KG1 (cell line): Measurements from ENCODE around the gene LDAH.
"Not testable (repeated sequence)": the region's sequence is repeated elsewhere in the genome, so short reads cannot be mapped to it uniquely, and the experiment has no call there.

Source experiments
- DNase-seq: peaks from one replicate; lab custom pipeline; 2025; lab: John Stamatoyannopoulos, UW

Gene LDAH

GRCh38 chr2:20822535-20823490, at the start of gene LDAH:
Gene LDAH, minus strand, starts transcription at chr2:20823101. Its CDS starts 21,638 bp downstream, at chr2:20801463.
- DNase-seq, result peak; percentile 83

DNA sequence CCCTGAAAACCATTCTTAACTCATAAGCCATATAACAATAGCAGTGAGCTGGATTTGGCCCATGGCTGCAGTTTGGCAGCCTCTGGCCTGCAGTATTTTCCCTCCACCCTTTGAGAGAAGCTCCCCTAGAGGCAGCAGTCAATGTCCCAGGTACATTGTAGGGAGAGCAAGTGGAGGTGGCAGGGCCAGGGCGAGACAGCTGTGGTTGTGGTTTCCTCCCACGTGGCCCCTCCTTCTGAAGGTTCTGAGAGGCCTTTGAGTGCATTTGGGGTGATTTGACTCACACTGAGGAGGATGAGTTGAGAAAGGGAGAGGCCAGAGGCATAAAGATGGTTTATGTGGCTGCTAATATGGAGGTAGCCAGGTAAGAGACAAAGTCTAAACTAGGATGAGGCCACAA, 45.5 kb upstream of the LDAH start:
- DNase-seq, result no peak

GRCh38 chr2:20862850-20863249, 39.9 kb upstream of the LDAH start:
- no peak for DNase-seq

GRCh38 chr2:20855456-20855855, 32.6 kb upstream of the LDAH start:
- DNase-seq, result no peak

DNA sequence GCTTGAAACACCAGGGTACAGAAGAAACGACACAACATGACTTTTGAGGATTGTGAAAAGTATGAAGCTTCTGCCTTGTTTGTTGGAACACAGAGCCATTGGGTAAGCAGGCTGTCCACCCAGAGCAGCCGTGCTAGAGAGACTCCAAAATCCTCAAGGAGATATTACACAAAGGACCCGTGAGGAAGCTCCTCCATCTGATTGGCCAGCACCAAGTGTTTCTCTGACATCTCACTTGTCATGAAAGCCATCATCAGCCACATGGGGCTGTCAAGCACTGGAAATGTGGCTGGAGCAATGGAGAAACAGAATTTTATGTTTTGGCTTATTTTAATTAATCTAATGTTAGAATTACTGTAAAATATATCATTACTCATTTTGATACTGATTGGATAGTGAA, 29.8 kb upstream of the LDAH start:
- no peak for DNase-seq

GRCh38 chr2:20852139-20852538, 29.2 kb upstream of the LDAH start:
- no peak for DNase-seq

DNA sequence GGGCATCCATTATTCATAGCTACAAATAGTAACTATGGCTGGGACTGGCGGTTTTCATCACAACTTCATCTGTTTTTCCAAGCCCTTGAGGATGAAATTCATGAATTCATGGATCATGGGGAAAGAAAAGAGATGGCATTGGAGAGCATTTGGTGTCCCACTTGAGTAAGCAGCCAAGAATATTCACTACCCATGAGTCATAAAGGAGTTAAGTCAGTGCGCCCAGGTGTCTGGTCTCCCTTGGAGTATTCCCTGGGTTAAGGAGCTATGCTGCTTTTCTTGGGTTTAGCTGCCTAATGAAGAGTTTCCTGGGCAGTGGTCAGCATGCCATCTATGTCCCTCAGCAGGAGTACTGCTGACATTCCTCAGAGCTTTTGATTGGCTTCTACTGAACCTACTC, 21.3 kb upstream of the LDAH start:
- DNase-seq, result no peak

GRCh38 chr2:20839052-20839451, 16.2 kb upstream of the LDAH start:
- DNase-seq, result no peak

DNA sequence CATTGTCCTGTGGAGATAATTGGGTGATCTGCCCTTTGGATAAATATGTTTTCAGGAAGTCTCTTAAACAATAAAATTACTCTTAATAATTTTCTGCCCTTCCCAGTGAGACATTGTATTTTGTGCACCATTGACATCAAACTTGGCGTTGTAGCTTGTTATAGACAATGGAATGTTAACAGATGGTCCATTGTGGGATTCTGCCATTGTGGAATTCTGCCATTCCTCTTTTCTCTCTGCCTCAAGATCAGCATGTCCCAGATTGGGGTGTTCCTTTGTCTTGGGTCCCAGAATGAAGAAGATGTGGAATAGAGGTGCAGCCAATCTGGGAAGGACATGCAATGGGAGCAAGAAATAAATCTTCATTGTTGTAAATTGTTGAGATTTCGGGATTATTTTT, 15.1 kb upstream of the LDAH start:
- no peak for DNase-seq

DNA sequence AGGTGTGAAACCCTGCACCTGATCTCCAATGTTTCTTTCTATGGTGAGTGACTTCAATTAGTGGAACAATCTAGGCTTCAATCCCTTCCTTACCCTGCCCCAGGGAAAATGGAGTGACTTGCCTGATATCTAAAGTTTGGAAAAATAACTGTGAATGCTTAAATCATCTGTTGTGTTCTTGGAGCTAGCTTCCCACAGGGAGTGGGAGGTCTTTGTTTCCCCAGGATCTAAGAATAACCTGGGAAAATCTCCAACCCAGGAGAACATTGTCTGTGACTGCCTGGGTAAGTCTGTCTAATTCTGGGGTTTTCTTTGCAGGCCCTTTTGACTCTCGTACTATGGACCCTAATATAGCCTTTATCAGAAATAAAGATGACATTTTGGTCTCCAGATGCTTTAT, 13.6 kb upstream of the LDAH start:
- no peak for DNase-seq

- no peak for DNase-seq
These were observed 11.4 kb upstream of the LDAH start for GRCh38 chr2:20834331-20834730.

DNA sequence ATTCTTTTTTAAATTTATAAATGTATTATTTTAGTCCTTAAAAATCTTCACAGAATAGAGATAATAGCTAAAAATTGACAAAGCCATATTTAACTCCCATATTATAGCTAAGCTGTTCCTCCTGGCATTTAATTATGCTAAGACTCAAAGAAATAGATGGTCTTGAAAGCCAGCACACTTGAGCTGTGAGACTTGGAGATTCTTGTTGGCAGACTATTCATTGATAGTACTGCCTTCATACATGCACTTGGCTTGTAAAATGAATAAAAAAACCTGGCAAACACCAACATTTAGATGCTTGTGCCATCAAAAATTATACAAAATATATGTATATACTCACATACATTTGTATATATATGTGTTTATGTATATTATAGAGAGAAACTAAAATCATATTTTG, 9.7 kb upstream of the LDAH start:
- DNase-seq, result no peak

DNA sequence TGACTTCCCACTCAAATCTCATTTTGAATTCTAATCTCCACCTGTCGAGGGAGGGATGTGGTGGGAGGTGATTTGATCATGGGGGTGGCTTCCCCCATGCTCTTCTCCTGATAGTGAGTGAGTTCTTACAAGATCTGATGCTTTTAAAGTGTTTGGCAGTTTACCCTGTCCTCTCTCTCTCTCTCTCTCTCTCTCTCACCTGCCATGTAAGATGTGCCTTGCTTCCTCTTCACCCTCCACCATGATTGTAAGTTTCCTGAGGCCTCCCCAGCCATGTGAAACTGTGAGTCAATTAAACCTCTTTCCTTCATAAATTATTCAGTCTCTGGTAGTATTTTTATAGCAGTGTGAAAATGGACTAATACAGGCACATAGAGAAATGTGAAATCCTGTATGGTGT, 7.0 kb upstream of the LDAH start:
- no peak for DNase-seq

DNA sequence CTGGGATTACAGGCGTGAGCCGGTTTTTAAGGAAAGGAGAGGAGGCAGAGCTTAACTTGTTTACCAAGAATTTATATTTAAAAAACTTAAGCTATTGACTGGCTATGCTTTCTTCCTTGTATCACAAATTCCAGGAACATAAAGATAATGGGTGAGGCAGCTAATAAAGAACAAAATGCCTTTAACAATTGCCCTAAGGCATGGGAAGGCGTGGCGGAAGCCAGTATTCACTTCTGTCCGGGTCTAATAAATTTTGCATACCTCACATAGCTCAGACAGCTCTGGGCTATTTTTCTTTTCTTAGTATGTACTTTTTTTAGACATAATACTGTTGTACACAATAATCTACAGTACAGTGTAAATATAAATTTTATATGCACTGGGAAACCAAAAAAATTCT, 1.0 kb upstream of the LDAH start:
- DNase-seq, result no peak

DNA sequence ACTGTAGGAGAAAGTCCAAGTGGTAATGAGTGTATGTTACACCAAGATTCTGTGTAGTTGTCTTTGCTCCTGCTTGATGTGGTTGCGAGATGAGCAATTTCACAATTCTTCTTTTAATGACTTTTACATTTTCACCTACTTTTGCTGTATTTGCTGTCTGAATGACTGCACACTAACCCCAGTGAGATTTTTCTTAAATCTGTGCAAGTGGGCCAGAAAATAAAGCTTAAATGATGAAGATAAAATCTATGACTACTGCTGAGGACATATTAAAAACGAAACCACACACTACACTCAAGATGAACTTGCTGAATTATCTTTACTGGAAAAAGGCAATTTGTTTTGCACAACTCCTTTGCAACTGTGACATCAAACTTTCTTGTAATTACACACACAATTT, 4.1 kb downstream of the LDAH start:
- DNase-seq, result no peak

GRCh38 chr2:20815216-20815615, 7.7 kb downstream of the LDAH start:
- DNase-seq, result no peak

DNA sequence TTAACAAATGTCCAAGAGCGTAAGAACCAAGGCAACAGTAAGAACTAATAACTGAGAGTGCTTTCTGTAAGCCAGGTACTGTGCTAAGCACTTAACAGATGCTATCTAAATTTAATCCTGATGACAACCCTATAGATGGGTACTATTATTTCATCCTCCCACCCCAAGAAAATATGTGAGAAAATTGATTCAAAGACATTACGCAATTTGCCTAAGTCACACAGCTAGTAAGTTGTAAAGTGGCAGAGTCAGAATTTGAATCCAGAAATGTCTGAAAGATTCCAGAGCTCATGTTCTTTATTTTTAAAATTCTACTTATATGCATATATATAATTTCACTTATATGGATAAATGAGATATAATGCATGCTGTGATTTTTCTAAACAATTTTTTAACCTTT, 10.1 kb downstream of the LDAH start:
- no peak for DNase-seq

DNA sequence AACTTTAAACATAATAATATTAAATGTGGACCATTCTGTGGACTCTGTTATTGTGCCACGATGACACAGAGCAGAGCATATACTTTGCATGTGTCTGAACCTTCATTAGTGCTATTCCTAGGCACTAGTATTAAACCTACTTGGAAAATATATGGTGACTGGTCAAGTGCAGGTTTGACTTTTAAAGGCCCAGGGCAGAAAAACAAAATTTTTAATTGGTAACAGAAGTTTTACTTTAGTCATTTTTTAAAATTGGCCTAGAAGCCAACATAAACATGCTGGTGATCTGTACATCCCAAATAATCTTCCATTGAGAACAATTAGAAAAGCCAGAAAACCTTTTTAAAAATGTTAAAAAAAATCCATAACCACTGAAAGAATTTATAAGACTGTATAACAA, 16.6 kb downstream of the LDAH start:
- no peak for DNase-seq

- DNase-seq, result no peak
These were observed 18.9 kb downstream of the LDAH start for GRCh38 chr2:20803974-20804373.

DNA sequence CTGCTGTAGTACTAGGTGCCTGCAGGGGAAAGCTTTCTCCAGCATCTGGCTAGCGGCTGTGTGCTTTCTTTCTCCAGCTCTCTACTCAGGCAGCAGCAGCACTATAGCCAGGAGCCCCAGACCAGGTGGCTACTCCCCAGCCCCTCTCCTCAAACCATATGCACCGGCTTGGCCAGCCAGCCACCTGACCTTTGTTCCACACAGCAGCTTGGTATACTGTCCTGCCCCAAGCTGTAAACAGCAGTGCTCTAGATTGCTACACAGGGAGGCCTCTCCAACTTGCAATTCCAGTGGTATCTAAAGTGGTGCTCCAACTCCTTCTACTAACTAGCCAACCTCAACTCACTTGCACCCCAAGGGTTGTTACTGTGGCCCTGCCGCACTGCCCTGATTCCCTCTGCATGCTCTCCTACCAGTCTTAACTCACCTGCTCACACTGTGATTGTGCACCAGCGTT, 19.6 kb downstream of the LDAH start:
- DNase-seq, result no peak

GRCh38 chr2:20797096-20797495, 25.8 kb downstream of the LDAH start:
- DNase-seq, result no peak

GRCh38 chr2:20796374-20796791, 26.5 kb downstream of the LDAH start:
- no peak for DNase-seq

DNA sequence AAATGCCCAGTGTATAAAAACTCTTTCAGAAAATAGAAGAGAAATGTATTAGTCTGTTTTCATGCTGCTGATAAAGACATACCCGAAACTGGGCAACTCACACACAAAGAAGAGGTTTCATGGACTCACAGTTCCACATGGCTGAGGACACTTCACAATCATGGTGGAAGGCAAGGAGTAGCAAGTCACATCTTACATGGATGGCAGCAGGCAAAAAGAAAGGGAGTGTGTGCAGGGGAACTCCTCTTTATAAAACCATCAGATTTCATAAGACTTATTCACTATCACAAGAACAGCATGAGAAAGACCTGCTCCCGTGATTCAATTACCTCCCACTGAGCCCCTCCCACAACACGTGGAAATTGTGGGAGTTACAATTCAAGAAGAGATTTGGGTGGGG, 29.0 kb downstream of the LDAH start:
- DNase-seq, result not testable (repeated sequence)
